HUES64 (cell line): ENCODE data around the gene CDKN2D.
"Not testable (repeated sequence)": the region's sequence is repeated elsewhere in the genome, so short reads cannot be mapped to it uniquely, and the experiment has no call there.

Experiments used
- H3K27ac ChIP-seq: 2 replicates; pipeline ENCODE4 v1.7.0; 2013; ENCODE audit warnings: low read depth, low read length, inconsistent platforms
- H3K27me3 ChIP-seq: 2 replicates; pipeline ENCODE4 v1.6.1; 2013; ENCODE audit warnings: mild to moderate bottlenecking, low read length; ENCODE audit not compliant: insufficient read depth
- H3K36me3 ChIP-seq: 2 replicates; pipeline ENCODE4 v1.6.1; 2013; ENCODE audit warnings: mild to moderate bottlenecking, low read length; ENCODE audit not compliant: insufficient read depth
- H3K4me1 ChIP-seq: 2 replicates; pipeline ENCODE4 v1.6.1; 2013; ENCODE audit warnings: mild to moderate bottlenecking, low read length, moderate library complexity; ENCODE audit not compliant: insufficient read depth
- H3K4me3 ChIP-seq: 2 replicates; pipeline ENCODE4 v1.5.1; 2013; ENCODE audit warnings: mild to moderate bottlenecking, low read length, moderate library complexity
- H3K9ac ChIP-seq: 2 replicates; pipeline ENCODE4 v1.6.1; 2013; ENCODE audit warnings: mild to moderate bottlenecking, low read depth, low read length
- H3K9me3 ChIP-seq: 2 replicates; pipeline ENCODE4 v1.6.1; 2013; ENCODE audit warnings: low read depth, low read length; ENCODE audit not compliant: insufficient read depth
- WGBS: fragments of 150-250, 120-280 bp; methylation state at CpG from one replicate; pipeline ENCODE4 v1.1.7; 2013; ENCODE audit warnings: missing lambda C conversion rate; 5-methylcytosine and 5-hydroxymethylcytosine counted together

The CDKN2D gene

DNA sequence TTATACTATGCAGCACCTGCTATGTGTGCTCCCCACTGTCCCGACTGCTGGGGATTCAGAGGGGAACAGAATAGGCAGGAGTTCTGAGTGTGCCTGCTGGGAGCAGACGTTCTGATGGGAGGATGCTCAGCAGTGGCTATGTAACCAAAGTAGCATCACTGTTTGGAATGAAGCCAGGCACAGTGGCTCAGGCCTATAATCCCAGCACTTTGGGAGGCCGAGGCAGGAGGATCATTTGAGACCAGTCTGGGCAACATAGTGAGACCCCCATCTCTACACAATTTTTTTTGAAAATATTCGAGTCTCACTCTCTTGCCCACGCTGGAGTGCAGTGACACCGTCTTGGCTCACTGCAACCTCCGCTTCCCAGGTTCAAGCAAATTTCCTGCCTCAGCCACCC is 19.0 kb downstream of the CDKN2D start:
- Histone ChIP-seq H3K27me3 (no peaks in the 10 kb centered on the region), H3K36me3 (peaks cover 64% of the 10 kb centered on the region), H3K9ac (no peak overlapping the region)

DNA sequence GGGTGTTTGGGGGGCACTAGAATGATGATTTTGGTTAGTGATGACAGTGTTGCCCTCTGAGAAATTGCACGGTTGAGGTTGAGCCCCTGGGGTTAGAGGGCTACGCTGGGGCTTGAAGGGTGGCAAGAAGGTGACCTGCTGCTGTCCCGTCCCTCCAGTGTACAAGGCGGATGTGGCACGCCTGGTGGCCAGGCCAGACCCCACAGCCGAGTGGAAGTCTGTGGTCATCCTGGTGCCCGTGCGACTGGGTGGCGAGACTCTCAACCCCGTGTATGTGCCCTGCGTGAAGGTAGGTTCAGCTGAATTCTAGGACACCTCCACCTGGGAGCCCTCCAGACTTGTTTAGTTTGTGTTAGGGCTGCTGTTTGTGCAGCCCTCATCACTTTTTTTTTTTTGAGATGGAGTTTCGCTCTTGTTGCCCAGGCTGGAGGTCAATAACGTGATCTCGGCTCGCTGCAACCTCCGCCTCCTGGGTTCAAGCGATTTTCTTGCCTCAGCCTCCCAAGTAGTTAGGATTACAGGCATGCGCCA is 20.0 kb downstream of the CDKN2D start:
- Histone ChIP-seq H3K36me3 (peaks cover 55% of the 10 kb centered on the region), H3K4me3 (no peak overlapping the region), H3K27ac (no peak overlapping the region), H3K27me3 (no peaks in the 10 kb centered on the region), H3K4me1 (no peaks in the 10 kb centered on the region), H3K9me3 (no peaks in the 10 kb centered on the region), H3K9ac (no peak overlapping the region)
- 93% methylated on average over 18 of the region's 18 CpGs for WGBS

More for the DNA sequence above, 19.0 kb downstream of the CDKN2D start:
- H3K9me3 ChIP-seq, result no peaks in the 10 kb centered on the region
- H3K4me3 ChIP-seq, result no peak overlapping the region
- 96% methylated on average over 7 of the region's 7 CpGs for WGBS
- no peaks in the 10 kb centered on the region for H3K4me1 ChIP-seq
- H3K27ac ChIP-seq, result no peak overlapping the region

DNA sequence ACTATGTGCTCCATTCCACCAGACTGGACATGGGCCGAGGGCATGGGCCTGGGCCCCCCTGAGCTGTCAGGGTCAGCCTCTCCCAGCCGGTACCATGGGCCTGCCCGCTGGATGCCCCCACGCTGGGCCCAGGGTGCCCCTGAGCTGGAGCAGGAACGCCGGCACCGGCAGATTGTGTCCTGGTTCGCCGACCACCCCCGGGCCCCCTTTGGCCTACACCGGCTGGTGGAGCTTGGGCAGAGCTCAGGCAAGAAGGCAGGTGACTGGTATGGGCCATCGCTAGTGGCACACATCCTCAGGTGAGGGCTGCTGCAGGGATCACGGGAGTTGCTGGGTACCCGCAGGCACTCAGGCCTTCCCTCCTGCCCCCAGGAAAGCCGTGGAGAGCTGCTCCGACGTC is 22.0 kb downstream of the CDKN2D start:
- H3K9ac ChIP-seq, result no peak overlapping the region
- H3K36me3 ChIP-seq, result peaks cover 35% of the 10 kb centered on the region
- H3K27me3 ChIP-seq, result no peaks in the 10 kb centered on the region
- no peaks in the 10 kb centered on the region for H3K9me3 ChIP-seq
- no peak overlapping the region for H3K4me3 ChIP-seq
- no peak overlapping the region for H3K27ac ChIP-seq
- 96% methylated on average over 17 of the region's 17 CpGs for WGBS
- no peaks in the 10 kb centered on the region for H3K4me1 ChIP-seq

DNA sequence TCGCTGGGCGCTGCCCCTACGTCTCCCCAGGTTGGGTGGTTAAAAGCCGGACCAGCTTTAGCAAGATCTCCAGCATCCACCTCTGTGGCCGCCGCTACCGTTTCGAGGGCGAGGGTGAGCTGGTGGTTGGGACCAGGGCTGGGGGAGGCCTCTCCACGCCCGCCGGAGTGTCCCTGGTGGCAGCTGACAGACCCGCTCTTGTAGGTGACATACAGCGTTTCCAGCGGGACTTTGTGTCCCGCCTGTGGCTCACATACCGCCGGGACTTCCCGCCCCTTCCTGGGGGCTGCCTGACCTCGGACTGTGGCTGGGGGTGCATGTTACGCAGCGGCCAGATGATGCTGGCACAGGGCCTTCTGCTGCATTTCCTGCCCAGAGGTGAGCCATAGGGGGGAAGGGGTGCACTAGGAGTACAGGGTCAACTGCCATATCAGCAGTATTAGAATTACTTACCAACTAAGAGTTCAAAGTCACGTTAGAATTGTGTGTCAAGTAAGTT is 24.0 kb downstream of the CDKN2D start:
- H3K9me3 ChIP-seq, result no peaks in the 10 kb centered on the region
- no peaks in the 10 kb centered on the region for H3K27me3 ChIP-seq
- no peak overlapping the region for H3K9ac ChIP-seq
- no peaks in the 10 kb centered on the region for H3K4me1 ChIP-seq
- no peak overlapping the region for H3K27ac ChIP-seq
- H3K36me3 ChIP-seq, result peaks cover 28% of the 10 kb centered on the region
- 85% methylated on average over 23 of the region's 23 CpGs for WGBS
- H3K4me3 ChIP-seq, result peak overlapping the region; percentile 96

DNA sequence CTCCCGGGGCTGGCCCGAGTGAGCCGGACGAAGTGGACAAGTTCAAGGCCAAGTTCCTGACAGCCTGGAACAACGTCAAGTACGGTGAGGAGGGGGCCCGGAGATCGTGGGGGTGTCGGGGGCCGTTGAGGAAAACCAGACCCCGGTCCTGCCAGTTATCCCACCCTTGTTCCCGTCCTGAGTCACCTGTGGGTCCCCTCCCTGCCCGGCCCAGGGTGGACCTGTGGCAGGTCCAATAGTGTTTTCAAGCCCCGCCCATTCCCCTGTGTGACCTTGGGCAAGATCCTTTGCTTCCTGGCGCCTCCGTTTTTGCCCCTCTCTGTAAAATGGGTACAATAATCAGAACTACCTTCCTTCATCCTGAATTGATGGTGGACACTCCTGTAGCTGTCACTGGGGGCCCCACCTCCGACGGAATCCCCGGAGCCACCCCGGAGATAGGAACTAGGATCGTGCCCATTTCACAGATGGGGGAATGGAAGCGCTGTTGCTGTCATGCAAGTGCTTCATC is 24.5 kb downstream of the CDKN2D start:
- Histone ChIP-seq H3K4me3 (peak overlapping the region; percentile 96), H3K27ac (peak overlapping the region; percentile 55; the same call in 1 of the 2 replicates), H3K4me1 (no peaks in the 10 kb centered on the region), H3K9me3 (no peaks in the 10 kb centered on the region), H3K27me3 (no peaks in the 10 kb centered on the region), H3K36me3 (peaks cover 24% of the 10 kb centered on the region), H3K9ac (peak overlapping the region; percentile 89)
- 26% methylated on average over 22 of the region's 22 CpGs for WGBS

DNA sequence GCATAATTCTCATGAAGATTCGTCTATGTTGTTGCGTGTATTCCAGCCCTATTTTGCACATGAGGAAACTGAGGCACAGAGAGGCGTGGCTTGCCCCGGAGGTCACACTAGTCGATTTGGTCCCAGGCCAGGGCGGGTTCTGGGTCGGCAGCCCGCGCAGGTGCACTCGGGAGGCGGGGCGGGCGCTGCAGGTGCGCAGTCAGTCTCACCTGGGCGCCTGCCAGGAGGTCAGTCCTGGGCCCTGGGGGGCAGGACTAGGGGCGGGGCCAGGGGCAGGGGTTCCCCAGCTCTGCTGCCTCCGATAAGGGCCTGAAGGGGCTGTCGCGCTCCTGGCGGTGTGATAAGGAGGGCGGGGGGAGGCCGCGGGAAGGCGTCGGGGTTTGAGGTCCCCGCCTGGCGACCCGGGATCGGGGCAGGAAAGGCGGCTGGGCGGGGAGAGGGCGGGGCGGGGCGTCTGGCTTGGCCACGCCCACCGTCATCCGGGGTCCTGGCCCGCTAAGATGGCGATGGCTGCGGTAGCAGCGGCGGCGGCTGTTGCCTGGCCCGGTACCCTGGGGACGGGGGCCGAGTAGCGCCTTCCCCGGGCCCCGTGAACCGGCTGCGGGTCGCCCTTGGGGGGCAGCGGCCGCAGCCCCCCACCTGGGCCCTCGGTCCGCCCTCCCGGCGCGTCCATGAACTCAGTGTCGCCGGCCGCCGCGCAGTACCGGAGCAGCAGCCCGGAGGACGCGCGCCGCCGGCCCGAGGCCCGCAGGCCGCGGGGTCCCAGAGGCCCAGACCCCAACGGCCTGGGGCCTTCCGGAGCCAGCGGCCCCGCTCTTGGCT is 25.1 kb downstream of the CDKN2D start, which contains the start of gene ATG4D:
Gene ATG4D, plus strand, starts transcription at position 485 of the 822 bp plus-strand sequence. Its CDS starts 187 bp downstream, at position 672.
- peak within 1 kb of the TSS; percentile 96 for H3K4me3 ChIP-seq

DNA sequence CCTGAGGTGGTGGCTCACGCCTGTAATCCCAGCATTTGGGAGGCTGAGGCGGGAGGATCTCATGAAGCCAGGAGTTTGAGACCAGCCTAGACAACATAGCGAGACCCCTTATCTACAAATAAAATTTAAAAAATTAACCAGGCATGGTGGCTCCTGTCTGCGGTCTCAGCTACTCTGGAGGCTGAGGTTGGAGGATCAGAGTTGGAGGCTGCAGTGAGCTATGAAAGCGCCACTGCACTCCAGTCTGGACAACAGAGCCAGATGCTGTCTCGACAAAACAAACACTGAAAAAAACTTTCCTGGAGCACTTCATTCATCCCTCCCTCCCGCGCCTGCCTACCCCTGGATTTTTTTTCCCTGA is 25.7 kb downstream of the CDKN2D start:
- H3K4me1 ChIP-seq, result no peaks in the 10 kb centered on the region
- 80% methylated on average over 8 of the region's 8 CpGs for WGBS

More for the DNA sequence above, 25.1 kb downstream of the CDKN2D start, which contains the start of gene ATG4D:
- no peaks in the 10 kb centered on the region for H3K9me3 ChIP-seq
- no peaks in the 10 kb centered on the region for H3K27me3 ChIP-seq
- H3K9ac ChIP-seq, result peak within 1 kb of the TSS; percentile 89
- H3K36me3 ChIP-seq, result peaks cover 19% of the 10 kb centered on the region
- H3K27ac ChIP-seq, result peak within 1 kb of the TSS; percentile 55
- WGBS, result 3% methylated on average over 79 of the region's 79 CpGs
- no peaks in the 10 kb centered on the region for H3K4me1 ChIP-seq

DNA sequence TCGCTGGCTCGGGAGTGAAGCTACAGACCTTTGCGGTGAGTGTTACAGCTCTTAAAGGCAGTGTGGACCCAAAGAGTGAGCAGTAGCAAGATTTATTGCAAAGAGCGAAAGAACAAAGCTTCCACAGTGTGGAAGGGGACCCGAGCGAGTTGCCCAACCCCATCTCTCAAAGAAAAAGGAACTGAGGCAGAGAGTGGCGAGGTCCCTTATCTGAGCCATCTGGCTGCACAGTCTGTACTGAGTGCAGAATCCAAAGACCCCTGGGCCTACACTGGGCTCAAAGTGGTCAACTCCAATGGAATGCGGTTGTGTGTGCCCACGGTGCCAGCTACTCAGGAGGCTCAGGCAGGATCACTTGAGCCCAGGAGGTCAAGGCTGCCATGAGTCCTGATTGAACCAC is 29.8 kb downstream of the CDKN2D start:
- not testable (repeated sequence) for H3K4me3 ChIP-seq, H3K27me3 ChIP-seq, H3K9ac ChIP-seq, H3K27ac ChIP-seq, H3K36me3 ChIP-seq, H3K9me3 ChIP-seq, H3K4me1 ChIP-seq
- 88% methylated on average over 9 of the region's 9 CpGs for whole genome bisulfite sequencing

More for the DNA sequence above, 25.7 kb downstream of the CDKN2D start:
- Histone ChIP-seq H3K4me3 (peak overlapping the region; percentile 96), H3K27ac (no peak overlapping the region), H3K36me3 (peaks cover 13% of the 10 kb centered on the region), H3K9me3 (no peaks in the 10 kb centered on the region), H3K9ac (no peak overlapping the region), H3K27me3 (no peaks in the 10 kb centered on the region)

DNA sequence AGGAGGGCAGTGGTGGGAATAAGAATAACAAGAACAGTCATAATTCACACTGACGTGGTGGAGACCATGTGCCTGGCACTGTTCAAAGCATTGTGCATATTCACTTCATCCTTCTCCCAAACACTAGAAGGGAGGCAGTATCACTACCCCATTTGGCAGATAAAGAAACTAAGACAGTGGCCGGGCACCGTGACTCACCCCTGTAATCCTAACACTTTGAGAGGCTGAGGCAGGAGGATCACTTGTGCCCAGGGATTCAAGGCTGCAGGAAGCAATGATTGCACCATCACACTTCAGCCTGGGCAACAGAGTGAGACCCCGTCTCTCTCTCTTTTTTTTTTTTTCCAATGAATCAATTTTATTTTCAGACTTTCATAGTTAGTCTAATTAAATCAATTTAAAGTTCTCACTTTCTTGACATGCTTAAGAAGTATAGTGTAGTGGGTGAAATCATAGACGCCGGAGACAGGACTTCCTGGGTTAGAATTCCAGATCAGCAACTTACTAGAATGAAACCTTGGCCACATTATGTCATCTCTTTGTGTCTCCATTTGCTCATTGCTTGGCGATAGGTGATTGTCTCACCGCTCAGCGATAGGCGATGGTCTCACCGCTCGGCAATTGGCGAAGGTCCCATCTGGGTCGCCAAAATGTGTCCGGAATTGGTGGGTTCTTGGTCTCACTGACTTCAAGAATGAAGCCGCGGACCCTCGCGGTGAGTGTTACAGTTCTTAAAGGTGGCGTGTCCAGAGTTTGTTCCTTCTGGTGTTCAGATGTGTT is 30.4 kb downstream of the CDKN2D start:
- Histone ChIP-seq H3K4me3 (no peak overlapping the region), H3K27ac (no peak overlapping the region), H3K9me3 (no peaks in the 10 kb centered on the region), H3K4me1 (no peaks in the 10 kb centered on the region), H3K36me3 (no peaks in the 10 kb centered on the region), H3K9ac (no peak overlapping the region), H3K27me3 (no peaks in the 10 kb centered on the region; the same call in 1 of the 2 replicates)
- WGBS, result 91% methylated on average over 20 of the region's 20 CpGs

DNA sequence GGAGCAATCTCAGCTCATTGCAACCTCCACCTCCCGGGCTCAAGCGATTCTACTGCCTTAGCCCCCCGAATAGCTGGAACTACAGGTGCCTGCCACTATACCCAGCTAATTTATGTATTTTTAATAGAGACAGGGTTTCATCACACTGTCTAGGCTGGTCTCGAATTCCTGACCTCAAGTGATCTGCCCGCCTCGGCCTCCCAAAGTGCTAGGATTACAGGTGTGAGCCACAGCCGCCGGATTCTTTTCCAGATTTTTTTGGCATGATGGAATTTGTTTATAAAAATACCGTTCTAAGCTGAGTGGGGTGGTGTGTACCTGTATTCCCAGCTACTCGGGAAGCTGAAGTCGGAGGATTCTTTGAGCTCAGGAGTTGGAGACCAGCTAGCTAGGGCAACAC is 31.1 kb downstream of the CDKN2D start:
- no peaks in the 10 kb centered on the region; the same call in 1 of the 2 replicates for H3K27me3 ChIP-seq
- no peak overlapping the region for H3K27ac ChIP-seq
- H3K36me3 ChIP-seq, result no peaks in the 10 kb centered on the region
- H3K4me3 ChIP-seq, result no peak overlapping the region
- 91% methylated on average over 11 of the region's 11 CpGs for WGBS
- H3K9me3 ChIP-seq, result no peaks in the 10 kb centered on the region
- no peaks in the 10 kb centered on the region for H3K4me1 ChIP-seq
- H3K9ac ChIP-seq, result no peak overlapping the region

DNA sequence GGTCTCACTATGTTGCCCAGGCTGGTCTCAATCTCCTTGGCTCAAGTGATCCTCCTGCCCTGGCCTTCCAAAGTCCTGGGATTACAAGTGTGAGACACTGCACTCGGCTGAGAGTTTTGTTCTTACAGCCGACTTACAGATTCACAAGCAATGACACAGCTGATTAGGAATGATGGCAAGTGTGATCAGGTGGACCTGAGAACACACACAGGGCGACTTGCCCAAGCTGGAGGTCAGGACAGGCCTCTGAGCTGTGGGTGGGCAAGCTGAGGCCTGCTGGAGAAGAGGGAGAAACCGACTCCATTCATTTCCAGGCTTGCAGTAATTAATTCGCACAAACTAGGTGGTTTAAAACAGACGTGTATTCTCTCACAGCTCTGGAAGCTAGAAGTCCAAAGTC is 33.2 kb downstream of the CDKN2D start:
- 84% methylated on average over 6 of the region's 6 CpGs for WGBS
- Histone ChIP-seq H3K27me3 (no peaks in the 10 kb centered on the region; the same call in 1 of the 2 replicates), H3K4me3 (no peak overlapping the region), H3K9me3 (no peaks in the 10 kb centered on the region), H3K36me3 (no peaks in the 10 kb centered on the region), H3K9ac (no peak overlapping the region), H3K27ac (no peak overlapping the region), H3K4me1 (no peaks in the 10 kb centered on the region)
